PC-9 (cell line): ENCODE measurements around the gene ADARB2. TPM values are rescaled to one million over a fixed set of nuclear protein-coding genes. Genes with fewer than 3 reads are reported as not detected.

Source experiments
- BruUV-seq: library from RNA; stranded (reverse); fragments of 400-500 nt; replicated peaks from 2 replicates; lab custom pipeline; 2021; lab: Mats Ljungman, UMichigan
- CTCF ChIA-PET: fragments of 300-600 bp; sonication (Branson Sonifier 250); formaldehyde crosslinking; loops from one replicate; lab custom pipeline; 2022; ENCODE audit warnings: antibody characterized with exemption; lab: Charles Lee
- POLR2A ChIA-PET: fragments of 300-600 bp; sonication (Branson Sonifier 250); formaldehyde crosslinking; loops from one replicate; lab custom pipeline; 2022; ENCODE audit warnings: antibody characterized with exemption; ENCODE audit not compliant: unreplicated experiment; lab: Charles Lee
- DNase-seq, 2 experiments: peaks; one replicate each; pipeline versions ENCODE4 v3.0.0 to v3.0.0-alpha.2; 2015 to 2022; ENCODE audit warnings: mixed read lengths in 1 of 2
- H2AFZ ChIP-seq: fragments of 200-600 bp; sonication (generic); 2 replicates; pipeline ENCODE4 v1.8.1; 2017; ENCODE audit warnings: antibody characterized with exemption
- H3F3A ChIP-seq: fragments of 200-600 bp; sonication (generic); 2 replicates; pipeline ENCODE4 v1.8.1; 2017; ENCODE audit warnings: antibody characterized with exemption, mild to moderate bottlenecking, low read depth; ENCODE audit not compliant: insufficient read depth
- H3K27ac ChIP-seq: fragments of 200-600 bp; sonication (generic); 2 replicates; pipeline ENCODE4 v1.6.1; 2016; ENCODE audit warnings: mixed run types
- H3K27me3 ChIP-seq: fragments of 200-600 bp; sonication (generic); 2 replicates; pipeline ENCODE4 v1.6.1; 2016; ENCODE audit warnings: low read depth, mixed run types; ENCODE audit not compliant: insufficient read depth
- H3K36me3 ChIP-seq: fragments of 200-600 bp; sonication (generic); 2 replicates; pipeline ENCODE4 v1.6.1; 2016; ENCODE audit warnings: low read depth, mixed run types
- H3K4me1 ChIP-seq: fragments of 200-600 bp; sonication (generic); replicated peaks from 2 replicates; pipeline ENCODE4 v1.6.1; 2016; ENCODE audit warnings: mixed run types; ENCODE audit not compliant: insufficient read depth
- H3K4me2 ChIP-seq: fragments of 200-600 bp; sonication (generic); 2 replicates; pipeline ENCODE4 v1.6.1; 2017; ENCODE audit warnings: mixed run types
- H3K4me3 ChIP-seq: fragments of 200-600 bp; sonication (generic); 2 replicates; pipeline ENCODE4 v1.6.1; 2016; ENCODE audit warnings: mixed run types
- H3K79me2 ChIP-seq: fragments of 200-600 bp; sonication (generic); 2 replicates; pipeline ENCODE4 v1.6.1; 2017; ENCODE audit warnings: low read depth, mixed run types
- H3K9me2 ChIP-seq: fragments of 200-600 bp; sonication (generic); 2 replicates; pipeline ENCODE4 v1.8.1; 2017; ENCODE audit warnings: mild to moderate bottlenecking; ENCODE audit not compliant: insufficient read depth
- H3K9me3 ChIP-seq: fragments of 200-600 bp; sonication (generic); 2 replicates; pipeline ENCODE4 v1.8.1; 2016; ENCODE audit warnings: low read depth; ENCODE audit not compliant: insufficient read depth
- H4K20me1 ChIP-seq: fragments of 200-600 bp; sonication (generic); 2 replicates; pipeline ENCODE4 v1.8.1; 2017; ENCODE audit not compliant: insufficient read depth
- CTCF ChIP-seq: fragments of 200-600 bp; sonication (generic); conservative IDR thresholded peaks from 2 replicates; pipeline ENCODE4 v1.6.1; 2017; ENCODE audit warnings: mixed run types, antibody characterized with exemption, mild to moderate bottlenecking, moderate library complexity
- EZH2 ChIP-seq: fragments of 200-600 bp; sonication (generic); IDR thresholded peaks from 2 replicates; pipeline ENCODE4 v1.8.0; 2017; ENCODE audit warnings: antibody characterized with exemption, low read depth
- intact Hi-C: fragments of 100-400 bp; cut with micrococcal nuclease; formaldehyde crosslinking; loops from one replicate; pipeline ENCODE4 v1.10.0; 2022; ENCODE audit not compliant: unreplicated experiment
- total RNA-seq: library from RNA; stranded (reverse); gene quantifications from 2 replicates; pipeline ENCODE4 v1.2.3, GENCODE V29; 2021

ADARB2 gene
- total RNA-seq, 1 experiment from 2014 or later, result not detected

GRCh38 chr10:1579671-1580070 lies 157.7 kb downstream of the ADARB2 start:
- BruUV-seq, result no TSS peak
- TF ChIP-seq CTCF (no peak), EZH2 (no peak)
- Histone ChIP-seq H3K9me3 (no peaks in the 10 kb centered on the region), H4K20me1 (no peaks in the 10 kb centered on the region), H3K4me3 (no peak overlapping the region), H3K27ac (no peak overlapping the region), H3K27me3 (peaks cover 25% of the 10 kb centered on the region), H3K9me2 (no peaks in the 10 kb centered on the region), H3K4me1 (no peaks in the 10 kb centered on the region), H3K36me3 (no peaks in the 10 kb centered on the region), H3K79me2 (no peaks in the 10 kb centered on the region), H2AFZ (no peak overlapping the region), H3F3A (no peaks in the 10 kb centered on the region), H3K4me2 (no peak overlapping the region)
- ChIA-PET CTCF (no interaction called here), POLR2A (no interaction called here)
- intact Hi-C loops, result no loop called here
- DNase-seq, result no peak

GRCh38 chr10:1579141-1579491 lies 158.2 kb downstream of the ADARB2 start:
- no TSS peak for BruUV-seq
- DNase-seq, result no peak
- POLR2A ChIA-PET, result no interaction called here

GRCh38 chr10:1578392-1579140 lies 158.8 kb downstream of the ADARB2 start:
- ChIA-PET POLR2A (no interaction called here), CTCF (no interaction called here)
- Histone ChIP-seq H3K4me2 (no peak overlapping the region), H3F3A (no peaks in the 10 kb centered on the region), H3K27me3 (peaks cover 29% of the 10 kb centered on the region), H3K79me2 (no peaks in the 10 kb centered on the region), H3K9me2 (no peaks in the 10 kb centered on the region), H2AFZ (no peak overlapping the region), H3K4me3 (no peak overlapping the region), H3K27ac (no peak overlapping the region), H3K36me3 (no peaks in the 10 kb centered on the region), H3K4me1 (no peaks in the 10 kb centered on the region), H3K9me3 (no peaks in the 10 kb centered on the region), H4K20me1 (no peaks in the 10 kb centered on the region)
- TF ChIP-seq EZH2 (no peak), CTCF (no peak)
- no peak for DNase-seq
- intact Hi-C loops, result no loop called here
- no TSS peak for BruUV-seq

More at GRCh38 chr10:1579141-1579491, 158.2 kb downstream of the ADARB2 start:
- Histone ChIP-seq H3F3A (no peaks in the 10 kb centered on the region), H3K79me2 (no peaks in the 10 kb centered on the region), H3K4me3 (no peak overlapping the region), H3K4me2 (no peak overlapping the region), H4K20me1 (no peaks in the 10 kb centered on the region), H3K9me2 (no peaks in the 10 kb centered on the region), H3K9me3 (no peaks in the 10 kb centered on the region), H3K4me1 (no peaks in the 10 kb centered on the region), H3K27ac (no peak overlapping the region), H2AFZ (no peak overlapping the region), H3K27me3 (peaks cover 29% of the 10 kb centered on the region), H3K36me3 (no peaks in the 10 kb centered on the region)
- TF ChIP-seq CTCF, result no peak
- no peak for TF ChIP-seq EZH2
- CTCF ChIA-PET, result no interaction called here
- intact Hi-C loops, result no loop called here
